AG09319 (cell line): ENCODE measurements around the gene ACSS1.

Experiments
- DNase-seq: peaks from one replicate; pipeline ENCODE4 v3.0.0-alpha.2; 2010; ENCODE audit warnings: low read depth; ENCODE audit errors: extremely low read depth
- CTCF ChIP-seq: IDR thresholded peaks from 2 replicates; pipeline ENCODE4 v1.5.1; 2011; ENCODE audit warnings: low read depth, mild to moderate bottlenecking, inconsistent platforms, low read length, moderate library complexity

Gene ACSS1

GRCh38 chr20:25058051-25058846 lies at the start of gene ACSS1:
Gene ACSS1 (minus strand): TSS chr20:25058139. CDS start chr20:25058102, 37 bp downstream.
- no peak for DNase-seq

GRCh38 chr20:25103526-25103925 lies 45.6 kb upstream of the ACSS1 start:
- DNase-seq = no peak
- TF ChIP-seq CTCF = no peak

More at GRCh38 chr20:25058051-25058846, at the start of gene ACSS1:
- TF ChIP-seq CTCF = no peak

GRCh38 chr20:25100914-25101313 lies 43.0 kb upstream of the ACSS1 start:
- TF ChIP-seq CTCF = no peak
- DNase-seq = no peak

GRCh38 chr20:25099601-25100140 lies 41.7 kb upstream of the ACSS1 start:
- DNase-seq = no peak
- no peak for TF ChIP-seq CTCF

- DNase-seq = no peak
- no peak for TF ChIP-seq CTCF
Measured at GRCh38 chr20:25097498-25097897, 39.6 kb upstream of the ACSS1 start.

GRCh38 chr20:25090492-25091429 lies 32.8 kb upstream of the ACSS1 start:
- no peak for TF ChIP-seq CTCF
- DNase-seq = no peak
